NT2/D1 (cell line): ENCODE results near the gene SLC25A21.

ENCODE experiments used
- YY1 ChIP-seq: IDR thresholded peaks from 2 replicates; pipeline ENCODE4 v1.6.1; 2011; ENCODE audit not compliant: insufficient read length, insufficient read depth
- ZNF274 ChIP-seq: IDR thresholded peaks from 2 replicates; pipeline ENCODE4 v1.6.1; 2011; ENCODE audit warnings: mild to moderate bottlenecking, low read depth, low read length

DNA sequence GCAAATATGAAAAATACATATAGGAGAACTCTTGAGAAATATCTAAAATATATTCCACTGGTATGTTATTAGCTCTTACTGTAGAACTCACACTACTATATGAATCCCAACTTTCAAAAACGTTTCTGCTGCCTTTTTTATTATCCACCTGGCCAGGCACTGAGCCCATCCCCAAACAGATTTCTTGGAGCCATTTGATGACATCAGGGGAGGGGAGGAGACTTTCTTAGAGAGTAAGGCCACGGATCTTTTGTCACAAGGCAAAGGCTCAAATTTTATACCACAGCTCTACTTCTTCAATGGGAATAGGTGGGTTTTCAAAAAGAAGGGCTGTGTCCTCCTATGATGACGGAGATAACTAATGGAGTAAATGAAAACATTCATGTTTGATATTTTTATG is 83.0 kb downstream of the SLC25A21 start:
- no peak for TF ChIP-seq ZNF274
- TF ChIP-seq YY1 = no peak
